ENCODE data around the gene KMO.

The KMO gene
- long read RNA-seq: 0 reads

DNA sequence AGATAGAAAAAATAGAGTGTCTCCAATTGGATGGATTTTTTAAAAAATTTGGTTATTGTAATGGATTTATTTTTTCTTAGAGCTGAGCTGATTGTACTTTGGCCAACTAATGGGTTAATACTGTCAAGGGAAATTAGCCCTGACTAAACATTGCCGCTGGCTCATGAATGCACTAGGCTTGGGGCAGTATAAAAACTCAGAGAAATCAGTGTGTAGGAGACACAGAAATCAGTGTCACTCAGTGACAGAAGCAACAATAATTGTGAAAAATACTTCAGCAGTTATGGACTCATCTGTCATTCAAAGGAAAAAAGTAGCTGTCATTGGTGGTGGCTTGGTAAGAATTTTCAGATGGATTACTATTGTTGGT lies at the start of gene KMO:
KMO (plus strand) TSS at position 217 of the 370 bp plus-strand sequence; CDS start at position 284, 67 bp downstream.
- TF ChIP-seq, protein P1, sequence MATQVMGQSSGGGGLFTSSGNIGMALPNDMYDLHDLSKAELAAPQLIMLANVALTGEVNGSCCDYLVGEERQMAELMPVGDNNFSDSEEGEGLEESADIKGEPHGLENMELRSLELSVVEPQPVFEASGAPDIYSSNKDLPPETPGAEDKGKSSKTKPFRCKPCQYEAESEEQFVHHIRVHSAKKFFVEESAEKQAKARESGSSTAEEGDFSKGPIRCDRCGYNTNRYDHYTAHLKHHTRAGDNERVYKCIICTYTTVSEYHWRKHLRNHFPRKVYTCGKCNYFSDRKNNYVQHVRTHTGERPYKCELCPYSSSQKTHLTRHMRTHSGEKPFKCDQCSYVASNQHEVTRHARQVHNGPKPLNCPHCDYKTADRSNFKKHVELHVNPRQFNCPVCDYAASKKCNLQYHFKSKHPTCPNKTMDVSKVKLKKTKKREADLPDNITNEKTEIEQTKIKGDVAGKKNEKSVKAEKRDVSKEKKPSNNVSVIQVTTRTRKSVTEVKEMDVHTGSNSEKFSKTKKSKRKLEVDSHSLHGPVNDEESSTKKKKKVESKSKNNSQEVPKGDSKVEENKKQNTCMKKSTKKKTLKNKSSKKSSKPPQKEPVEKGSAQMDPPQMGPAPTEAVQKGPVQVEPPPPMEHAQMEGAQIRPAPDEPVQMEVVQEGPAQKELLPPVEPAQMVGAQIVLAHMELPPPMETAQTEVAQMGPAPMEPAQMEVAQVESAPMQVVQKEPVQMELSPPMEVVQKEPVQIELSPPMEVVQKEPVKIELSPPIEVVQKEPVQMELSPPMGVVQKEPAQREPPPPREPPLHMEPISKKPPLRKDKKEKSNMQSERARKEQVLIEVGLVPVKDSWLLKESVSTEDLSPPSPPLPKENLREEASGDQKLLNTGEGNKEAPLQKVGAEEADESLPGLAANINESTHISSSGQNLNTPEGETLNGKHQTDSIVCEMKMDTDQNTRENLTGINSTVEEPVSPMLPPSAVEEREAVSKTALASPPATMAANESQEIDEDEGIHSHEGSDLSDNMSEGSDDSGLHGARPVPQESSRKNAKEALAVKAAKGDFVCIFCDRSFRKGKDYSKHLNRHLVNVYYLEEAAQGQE (IDR thresholded peaks at IDR 0.05; ENCODE audit: insufficient replicate concordance, low read depth): no peak
- TF ChIP-seq SPI1 (IDR thresholded peaks at IDR 0.05; ENCODE audit: borderline replicate concordance, low read depth) (no peak), POLR2AphosphoS5 (IDR thresholded peaks at IDR 0.05; ENCODE audit: low read depth) (no peak), GABPA (IDR thresholded peaks at IDR 0.05; ENCODE audit: low read depth) (no peak)
- TF ChIP-seq, protein P2, sequence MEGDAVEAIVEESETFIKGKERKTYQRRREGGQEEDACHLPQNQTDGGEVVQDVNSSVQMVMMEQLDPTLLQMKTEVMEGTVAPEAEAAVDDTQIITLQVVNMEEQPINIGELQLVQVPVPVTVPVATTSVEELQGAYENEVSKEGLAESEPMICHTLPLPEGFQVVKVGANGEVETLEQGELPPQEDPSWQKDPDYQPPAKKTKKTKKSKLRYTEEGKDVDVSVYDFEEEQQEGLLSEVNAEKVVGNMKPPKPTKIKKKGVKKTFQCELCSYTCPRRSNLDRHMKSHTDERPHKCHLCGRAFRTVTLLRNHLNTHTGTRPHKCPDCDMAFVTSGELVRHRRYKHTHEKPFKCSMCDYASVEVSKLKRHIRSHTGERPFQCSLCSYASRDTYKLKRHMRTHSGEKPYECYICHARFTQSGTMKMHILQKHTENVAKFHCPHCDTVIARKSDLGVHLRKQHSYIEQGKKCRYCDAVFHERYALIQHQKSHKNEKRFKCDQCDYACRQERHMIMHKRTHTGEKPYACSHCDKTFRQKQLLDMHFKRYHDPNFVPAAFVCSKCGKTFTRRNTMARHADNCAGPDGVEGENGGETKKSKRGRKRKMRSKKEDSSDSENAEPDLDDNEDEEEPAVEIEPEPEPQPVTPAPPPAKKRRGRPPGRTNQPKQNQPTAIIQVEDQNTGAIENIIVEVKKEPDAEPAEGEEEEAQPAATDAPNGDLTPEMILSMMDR (IDR thresholded peaks at IDR 0.05; ENCODE audit: insufficient read depth, low read length): no peak
- Histone ChIP-seq H3K27ac (replicated peaks) (peak within 1 kb of the TSS; percentile 76), H3K4me3 (replicated peaks; ENCODE audit: insufficient read depth, low read length) (peak within 1 kb of the TSS; percentile 40), H3K27me3 (ENCODE audit: insufficient read depth, poor library complexity, severe bottlenecking) (no peaks in the 10 kb centered on the region)
- DNase-seq (ENCODE audit: low read depth in 1 of 2, low spot score in 1 of 2): peak in 1 of 2 experiments; percentile 5

DNA sequence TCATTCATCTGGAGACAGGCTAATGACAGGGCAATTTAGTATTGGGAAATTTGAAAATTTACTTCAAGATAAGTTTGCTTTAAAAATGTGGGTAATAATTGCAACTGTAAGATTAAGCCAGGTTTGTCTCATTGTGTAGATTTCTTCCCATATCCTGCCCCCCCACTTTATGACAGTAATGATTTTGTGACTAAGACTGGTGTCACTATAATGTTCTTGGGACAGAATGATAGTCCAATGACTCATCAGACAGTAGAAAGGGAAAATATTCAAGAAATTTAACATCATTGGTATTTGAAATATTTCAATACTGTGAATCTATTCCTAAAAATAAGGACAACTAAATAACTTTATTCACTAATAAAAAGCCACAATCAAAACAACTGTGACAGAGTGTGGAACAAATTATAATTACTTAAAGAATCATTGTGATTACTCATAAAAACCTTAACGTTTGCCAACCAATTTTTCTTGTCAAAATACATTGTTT lies 49.4 kb upstream of the KMO start:
- no peak for DNase-seq (ENCODE audit: low read depth in 1 of 2, low spot score in 1 of 2)
- Histone ChIP-seq H3K4me3 (replicated peaks; ENCODE audit: insufficient read depth, low read length) (no peak overlapping the region), H3K27me3 (ENCODE audit: insufficient read depth, poor library complexity, severe bottlenecking) (no peaks in the 10 kb centered on the region), H3K27ac (replicated peaks) (no peak overlapping the region)
- TF ChIP-seq, protein P2 (IDR thresholded peaks at IDR 0.05; ENCODE audit: insufficient read depth, low read length): no peak
- TF ChIP-seq POLR2AphosphoS5 (IDR thresholded peaks at IDR 0.05; ENCODE audit: low read depth) (no peak), SPI1 (IDR thresholded peaks at IDR 0.05; ENCODE audit: borderline replicate concordance, low read depth) (no peak), GABPA (IDR thresholded peaks at IDR 0.05; ENCODE audit: low read depth) (no peak)
- TF ChIP-seq, protein P1 (IDR thresholded peaks at IDR 0.05; ENCODE audit: insufficient replicate concordance, low read depth): no peak

DNA sequence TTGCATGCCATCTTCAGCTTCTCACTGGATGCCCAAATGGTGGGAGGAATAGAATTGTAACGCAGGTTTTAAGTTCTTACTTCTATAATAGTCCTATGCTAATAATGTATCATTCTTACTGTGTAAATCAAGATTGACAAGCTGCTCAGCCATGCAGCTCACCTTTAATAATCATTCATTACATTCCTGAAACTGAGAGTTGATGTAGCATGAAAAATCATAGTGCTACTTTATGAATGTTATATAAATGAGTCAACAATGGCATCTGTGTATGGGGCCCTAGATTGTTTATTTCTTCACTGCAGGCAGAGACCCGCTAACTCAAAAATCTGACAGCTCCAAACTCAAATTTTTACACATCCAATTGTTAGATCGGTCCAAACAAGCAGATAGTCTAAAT lies 47.0 kb upstream of the KMO start:
- Histone ChIP-seq H3K27ac (replicated peaks) (no peak overlapping the region), H3K4me3 (replicated peaks; ENCODE audit: insufficient read depth, low read length) (no peak overlapping the region), H3K27me3 (ENCODE audit: insufficient read depth, poor library complexity, severe bottlenecking) (no peaks in the 10 kb centered on the region)
- no peak for DNase-seq (ENCODE audit: low read depth in 1 of 2, low spot score in 1 of 2)
- no peak for TF ChIP-seq GABPA (IDR thresholded peaks at IDR 0.05; ENCODE audit: low read depth)
- no peak for TF ChIP-seq POLR2AphosphoS5 (IDR thresholded peaks at IDR 0.05; ENCODE audit: low read depth)
- TF ChIP-seq SPI1 (IDR thresholded peaks at IDR 0.05; ENCODE audit: borderline replicate concordance, low read depth): no peak
- TF ChIP-seq, protein P2 (IDR thresholded peaks at IDR 0.05; ENCODE audit: insufficient read depth, low read length): no peak
- TF ChIP-seq, protein P1 (IDR thresholded peaks at IDR 0.05; ENCODE audit: insufficient replicate concordance, low read depth): no peak
